Measurements from ENCODE around the gene TPO.
"Not testable (repeated sequence)": the region's sequence is repeated elsewhere in the genome, so short reads cannot be mapped to it uniquely, and the experiment has no call there.

Gene TPO

GRCh38 chr2:1561259-1561658, 148.0 kb downstream of the TPO start:
- no peak for DNase-seq

GRCh38 chr2:1561811-1562421, 148.7 kb downstream of the TPO start:
- DNase-seq, result no peak

GRCh38 chr2:1563084-1563857, 150.0 kb downstream of the TPO start:
- DNase-seq, result no peak

- peak in 2 of 5 donors; percentile 8 to 18 for DNase-seq
Measured at GRCh38 chr2:1563943-1564891, 151.0 kb downstream of the TPO start.

- no peak for DNase-seq
Measured at GRCh38 chr2:1567556-1568344, 154.5 kb downstream of the TPO start.

GRCh38 chr2:1568345-1568668, 155.0 kb downstream of the TPO start:
- DNase-seq, result not testable (repeated sequence)

GRCh38 chr2:1569879-1570450, 156.7 kb downstream of the TPO start:
- no peak for DNase-seq

GRCh38 chr2:1571477-1572417, 158.5 kb downstream of the TPO start:
- no peak for DNase-seq

GRCh38 chr2:1572638-1573037, 159.4 kb downstream of the TPO start:
- no peak for DNase-seq

GRCh38 chr2:1577846-1578245, 164.6 kb downstream of the TPO start:
- DNase-seq, result no peak

- DNase-seq, result not testable (repeated sequence)
Measured at GRCh38 chr2:1581257-1581964, 168.1 kb downstream of the TPO start.

GRCh38 chr2:1581965-1582625, 168.8 kb downstream of the TPO start:
- DNase-seq, result no peak

- no peak for DNase-seq
Measured at GRCh38 chr2:1582891-1583341, 169.7 kb downstream of the TPO start.

GRCh38 chr2:1584051-1584531, 170.8 kb downstream of the TPO start:
- no peak for DNase-seq

- no peak for DNase-seq
Measured at GRCh38 chr2:1584691-1585485, 171.6 kb downstream of the TPO start.

- no peak for DNase-seq
Measured at GRCh38 chr2:1585635-1586034, 172.4 kb downstream of the TPO start.

GRCh38 chr2:1586251-1586922, 173.1 kb downstream of the TPO start:
- no peak for DNase-seq
